HTR-8/SVneo (cell line): ENCODE measurements around the gene ASCC1.

Experiments
- DNase-seq: peaks from one replicate; pipeline ENCODE4 v3.0.0; 2011; ENCODE audit warnings: low spot score, mixed read lengths; ENCODE audit not compliant: insufficient read length
- FAIRE-seq: peaks from 2 replicates; lab custom pipeline; 2011; peaks lifted over from hg19 to GRCh38; lab: Jason Lieb, UNC

Gene ASCC1

GRCh38 chr10:72058989-72059842 is 156.9 kb downstream of the ASCC1 start:
- FAIRE-seq (no peak), DNase-seq (no peak)

GRCh38 chr10:72058347-72058898 is 157.7 kb downstream of the ASCC1 start:
- no peak for DNase-seq
- FAIRE-seq, result no peak

DNA sequence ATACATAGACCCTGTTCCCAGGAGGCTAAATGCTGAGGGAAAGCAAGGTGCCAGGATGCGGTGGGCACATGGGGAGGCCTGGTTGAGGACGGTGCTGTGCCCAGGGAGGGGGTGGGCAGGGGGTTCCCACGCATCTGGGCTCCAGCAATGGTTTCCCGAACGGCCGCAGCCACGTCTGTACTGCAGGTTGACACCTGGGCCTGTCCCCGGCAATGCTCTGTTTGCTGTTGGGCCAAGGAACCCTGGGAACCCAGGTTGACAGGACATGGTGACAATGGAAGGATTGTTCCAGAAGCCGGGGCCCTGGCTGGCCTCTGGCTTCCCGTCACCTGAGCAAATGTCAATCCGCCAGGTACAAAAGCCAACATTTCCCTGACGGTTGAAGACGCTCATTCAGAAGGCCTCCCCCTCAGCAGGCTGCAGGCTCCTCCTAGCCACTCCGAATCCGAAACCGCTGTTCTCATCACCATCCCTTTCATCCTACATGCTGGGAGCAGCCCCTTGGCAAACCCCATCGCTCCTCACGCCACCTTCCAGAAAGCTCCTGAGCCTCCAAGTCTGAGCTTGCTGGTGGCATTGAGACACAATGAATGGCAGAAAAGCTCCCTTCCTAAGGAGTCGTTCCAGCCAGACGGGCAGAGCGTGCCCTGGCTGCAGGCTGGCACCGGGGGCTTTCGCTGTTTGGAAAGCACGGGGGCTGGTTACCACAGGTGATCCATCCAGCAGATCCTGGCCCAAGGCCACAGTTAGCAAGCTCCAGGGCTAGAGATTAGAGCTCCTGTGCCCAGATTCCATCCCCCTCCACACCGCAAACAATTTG is 158.9 kb downstream of the ASCC1 start:
- DNase-seq, result no peak
- no peak for FAIRE-seq

DNA sequence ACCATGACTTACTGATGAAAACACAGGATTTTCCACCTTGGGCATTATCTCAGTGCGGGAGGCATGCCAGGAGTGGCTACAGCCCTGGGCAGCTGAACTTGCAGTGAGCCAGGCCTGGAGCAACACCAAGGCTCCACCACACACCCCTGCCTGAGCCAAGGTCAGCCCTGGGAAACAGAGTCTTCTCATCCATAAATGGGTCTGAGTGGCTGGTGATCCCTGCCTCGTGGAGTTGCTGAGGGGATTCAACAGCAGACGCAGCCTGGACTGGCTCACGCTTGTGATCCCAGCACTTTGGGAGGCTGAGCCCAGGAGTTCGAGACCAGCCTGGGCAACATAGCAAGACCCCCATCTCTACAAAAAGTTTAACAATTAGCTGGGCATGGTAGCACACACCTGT is 160.0 kb downstream of the ASCC1 start:
- FAIRE-seq, result no peak
- DNase-seq, result no peak

DNA sequence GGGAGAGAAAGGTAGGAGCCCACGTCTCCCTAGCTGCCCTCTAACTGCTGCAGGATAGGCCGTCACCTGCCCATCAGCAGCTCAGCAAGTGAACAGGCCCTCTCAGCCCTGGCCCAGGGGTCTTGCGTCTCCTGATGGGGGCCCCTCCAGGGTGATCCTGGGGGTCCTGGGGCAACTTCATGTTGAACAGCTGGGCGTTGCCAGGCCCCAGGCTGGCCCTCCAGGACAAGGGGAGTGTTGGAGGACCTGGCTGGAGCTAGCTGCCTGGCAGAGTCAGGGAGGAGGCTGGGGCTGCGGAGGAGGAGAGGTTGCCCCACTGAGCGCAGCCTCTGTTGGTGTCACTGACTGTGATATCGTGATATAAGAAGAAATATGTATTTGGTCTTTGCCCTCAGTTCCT is 162.4 kb downstream of the ASCC1 start:
- no peak for FAIRE-seq
- no peak for DNase-seq

DNA sequence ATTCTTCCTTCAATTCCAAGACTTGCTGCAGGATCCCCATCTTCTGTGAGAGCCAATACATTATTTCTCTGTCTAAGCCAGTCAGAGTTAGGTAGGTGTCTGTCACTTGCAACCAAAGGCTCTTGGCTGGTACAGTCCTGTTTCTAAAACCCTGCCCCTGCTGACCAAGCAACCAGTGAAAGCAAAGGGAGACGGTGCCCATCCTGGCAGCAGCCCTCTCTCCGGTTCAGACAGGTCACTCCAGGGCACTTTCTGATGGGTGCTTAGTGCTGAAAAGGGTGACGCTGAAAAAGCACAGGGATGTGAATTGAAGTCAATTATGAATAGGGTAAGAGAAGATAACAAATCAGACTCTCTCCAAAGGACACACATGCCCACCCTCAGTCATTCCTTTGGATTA is 165.2 kb downstream of the ASCC1 start:
- FAIRE-seq (no peak), DNase-seq (no peak)

GRCh38 chr10:72049969-72050781 is 165.9 kb downstream of the ASCC1 start:
- no peak for DNase-seq
- no peak for FAIRE-seq

DNA sequence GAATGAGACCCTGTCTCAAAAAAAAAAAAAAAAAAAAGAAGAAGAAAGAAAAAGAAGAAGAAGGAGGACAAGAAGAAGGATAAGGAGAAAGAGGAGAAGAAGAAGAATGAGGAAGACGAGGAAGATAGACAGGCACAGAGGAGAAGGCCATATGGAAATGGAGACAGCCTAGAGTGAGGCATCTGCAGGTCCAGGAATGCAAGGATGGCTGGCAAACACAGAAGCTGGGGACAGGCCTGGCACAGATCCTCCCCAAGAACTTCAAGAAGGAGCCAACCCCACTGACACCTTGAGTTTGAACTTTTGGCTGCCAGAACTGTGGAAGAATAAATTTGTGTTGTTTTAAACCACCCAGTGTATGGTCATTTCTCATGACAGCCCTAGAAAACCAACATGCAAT is 166.6 kb downstream of the ASCC1 start:
- FAIRE-seq (no peak), DNase-seq (no peak)

GRCh38 chr10:72048450-72049124 is 167.5 kb downstream of the ASCC1 start:
- DNase-seq (peak; percentile 93), FAIRE-seq (no peak)
